Neural cell (in vitro differentiated cells): ENCODE results near the gene LPIN3.

ENCODE experiments used
- EP300 ChIP-seq: fragments of 450-650 bp; conservative IDR thresholded peaks from 2 replicates; pipeline ENCODE4 v1.6.1; 2014; ENCODE audit warnings: antibody characterized with exemption, mild to moderate bottlenecking, moderate library complexity; ENCODE audit not compliant: poor library complexity, severe bottlenecking
- EZH2 ChIP-seq: fragments of 200-600, 300-800 bp; shearing (Covaris generic), sonication (generic); IDR thresholded peaks from 2 replicates; pipeline ENCODE4 v1.6.1; 2014; ENCODE audit warnings: antibody characterized with exemption, low read length, borderline replicate concordance, mild to moderate bottlenecking; ENCODE audit not compliant: insufficient read depth, poor library complexity, severe bottlenecking
- MXI1 ChIP-seq: fragments of 450-650 bp; conservative IDR thresholded peaks from 2 replicates; pipeline ENCODE4 v1.6.1; 2014; ENCODE audit warnings: antibody characterized with exemption, mild to moderate bottlenecking; ENCODE audit not compliant: poor library complexity, severe bottlenecking
- SMC3 ChIP-seq: fragments of 450-650 bp; conservative IDR thresholded peaks from 2 replicates; pipeline ENCODE4 v1.6.1; 2014; ENCODE audit warnings: antibody characterized with exemption, mild to moderate bottlenecking, moderate library complexity; ENCODE audit not compliant: poor library complexity
- TAF1 ChIP-seq: IDR thresholded peaks from 2 replicates; pipeline ENCODE4 v1.6.1; 2012; ENCODE audit warnings: low read depth
- TF ChIP-seq, protein P1 (sequence below): fragments of 450-650 bp; IDR thresholded peaks from 2 replicates; pipeline ENCODE4 v1.5.1; 2014; ENCODE audit warnings: antibody characterized with exemption, mild to moderate bottlenecking, moderate library complexity; ENCODE audit not compliant: poor library complexity, severe bottlenecking
- TF ChIP-seq, protein P2 (sequence below): IDR thresholded peaks from 2 replicates; pipeline ENCODE4 v1.6.1; 2012; ENCODE audit warnings: borderline replicate concordance

DNA sequence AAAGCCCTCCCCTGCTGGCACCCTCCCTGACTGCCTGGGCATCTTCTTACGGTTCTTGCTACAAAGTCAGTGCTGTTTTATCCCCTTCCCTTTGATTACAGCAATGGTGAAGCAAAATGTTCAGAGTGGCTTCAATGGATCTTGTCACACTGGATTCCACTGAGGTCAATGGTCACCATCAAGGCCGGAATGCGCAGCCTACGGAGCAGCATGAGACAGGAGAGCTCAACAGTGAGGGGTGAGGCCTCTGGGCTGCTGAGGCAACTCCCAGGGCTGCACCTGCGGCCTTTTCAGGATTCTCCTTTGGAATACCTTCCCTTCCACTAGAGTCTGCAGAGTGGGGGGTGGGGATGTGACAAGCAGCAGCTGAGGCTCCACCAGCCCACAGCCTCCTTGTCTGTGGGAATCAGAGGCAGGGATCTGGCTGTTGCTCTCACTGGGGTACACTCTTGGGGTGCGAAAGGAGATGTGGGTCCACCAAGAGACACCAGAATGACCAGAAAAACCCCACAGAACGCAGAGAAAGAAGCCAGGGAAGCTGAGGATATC, 66.3 kb downstream of the LPIN3 start:
- TF ChIP-seq EP300, result no peak
- no peak for TF ChIP-seq TAF1
- TF ChIP-seq, protein P1, sequence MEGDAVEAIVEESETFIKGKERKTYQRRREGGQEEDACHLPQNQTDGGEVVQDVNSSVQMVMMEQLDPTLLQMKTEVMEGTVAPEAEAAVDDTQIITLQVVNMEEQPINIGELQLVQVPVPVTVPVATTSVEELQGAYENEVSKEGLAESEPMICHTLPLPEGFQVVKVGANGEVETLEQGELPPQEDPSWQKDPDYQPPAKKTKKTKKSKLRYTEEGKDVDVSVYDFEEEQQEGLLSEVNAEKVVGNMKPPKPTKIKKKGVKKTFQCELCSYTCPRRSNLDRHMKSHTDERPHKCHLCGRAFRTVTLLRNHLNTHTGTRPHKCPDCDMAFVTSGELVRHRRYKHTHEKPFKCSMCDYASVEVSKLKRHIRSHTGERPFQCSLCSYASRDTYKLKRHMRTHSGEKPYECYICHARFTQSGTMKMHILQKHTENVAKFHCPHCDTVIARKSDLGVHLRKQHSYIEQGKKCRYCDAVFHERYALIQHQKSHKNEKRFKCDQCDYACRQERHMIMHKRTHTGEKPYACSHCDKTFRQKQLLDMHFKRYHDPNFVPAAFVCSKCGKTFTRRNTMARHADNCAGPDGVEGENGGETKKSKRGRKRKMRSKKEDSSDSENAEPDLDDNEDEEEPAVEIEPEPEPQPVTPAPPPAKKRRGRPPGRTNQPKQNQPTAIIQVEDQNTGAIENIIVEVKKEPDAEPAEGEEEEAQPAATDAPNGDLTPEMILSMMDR, result no peak
- TF ChIP-seq SMC3, result no peak
- TF ChIP-seq MXI1, result no peak
- TF ChIP-seq, protein P2, sequence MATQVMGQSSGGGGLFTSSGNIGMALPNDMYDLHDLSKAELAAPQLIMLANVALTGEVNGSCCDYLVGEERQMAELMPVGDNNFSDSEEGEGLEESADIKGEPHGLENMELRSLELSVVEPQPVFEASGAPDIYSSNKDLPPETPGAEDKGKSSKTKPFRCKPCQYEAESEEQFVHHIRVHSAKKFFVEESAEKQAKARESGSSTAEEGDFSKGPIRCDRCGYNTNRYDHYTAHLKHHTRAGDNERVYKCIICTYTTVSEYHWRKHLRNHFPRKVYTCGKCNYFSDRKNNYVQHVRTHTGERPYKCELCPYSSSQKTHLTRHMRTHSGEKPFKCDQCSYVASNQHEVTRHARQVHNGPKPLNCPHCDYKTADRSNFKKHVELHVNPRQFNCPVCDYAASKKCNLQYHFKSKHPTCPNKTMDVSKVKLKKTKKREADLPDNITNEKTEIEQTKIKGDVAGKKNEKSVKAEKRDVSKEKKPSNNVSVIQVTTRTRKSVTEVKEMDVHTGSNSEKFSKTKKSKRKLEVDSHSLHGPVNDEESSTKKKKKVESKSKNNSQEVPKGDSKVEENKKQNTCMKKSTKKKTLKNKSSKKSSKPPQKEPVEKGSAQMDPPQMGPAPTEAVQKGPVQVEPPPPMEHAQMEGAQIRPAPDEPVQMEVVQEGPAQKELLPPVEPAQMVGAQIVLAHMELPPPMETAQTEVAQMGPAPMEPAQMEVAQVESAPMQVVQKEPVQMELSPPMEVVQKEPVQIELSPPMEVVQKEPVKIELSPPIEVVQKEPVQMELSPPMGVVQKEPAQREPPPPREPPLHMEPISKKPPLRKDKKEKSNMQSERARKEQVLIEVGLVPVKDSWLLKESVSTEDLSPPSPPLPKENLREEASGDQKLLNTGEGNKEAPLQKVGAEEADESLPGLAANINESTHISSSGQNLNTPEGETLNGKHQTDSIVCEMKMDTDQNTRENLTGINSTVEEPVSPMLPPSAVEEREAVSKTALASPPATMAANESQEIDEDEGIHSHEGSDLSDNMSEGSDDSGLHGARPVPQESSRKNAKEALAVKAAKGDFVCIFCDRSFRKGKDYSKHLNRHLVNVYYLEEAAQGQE, result no peak
- TF ChIP-seq EZH2, result no peak
